Transverse colon (tissue), 4 donors: Measurements from ENCODE around the gene F13A1. TPM values are rescaled to one million over a fixed set of nuclear protein-coding genes. Genes with fewer than 3 reads are reported as not detected.

Experiments used
- DNase-seq: peaks from one replicate; pipeline ENCODE4 v3.0.0-alpha.2; 2019
- H3K27ac ChIP-seq, 4 donors: fragments of 200-600 bp; sonication (generic); 2 replicates each; pipeline ENCODE4 v1.5.1; 2016 to 2018; ENCODE audit warnings: inconsistent platforms in 4 of 4
- H3K27me3 ChIP-seq: fragments of 200-600 bp; sonication (generic); 2 replicates; pipeline ENCODE4 v1.5.1; 2017; ENCODE audit warnings: inconsistent platforms
- H3K36me3 ChIP-seq, 4 donors: fragments of 200-600 bp; sonication (generic); 2 replicates each; pipeline ENCODE4 v1.5.1; 2017 to 2019; ENCODE audit warnings: inconsistent platforms in 4 of 4
- H3K4me1 ChIP-seq, 4 donors: fragments of 200-600 bp; sonication (generic); 2 replicates each; pipeline ENCODE4 v1.5.1; 2017 to 2020; ENCODE audit warnings: inconsistent platforms in 4 of 4
- H3K4me3 ChIP-seq, 4 donors: fragments of 200-600 bp; sonication (generic); 1 replicate in 1 of 4; 2 replicates in 3 of 4; pipeline versions ENCODE4 v1.5.1 to v1.6.1; 2017 to 2019; ENCODE audit warnings: inconsistent platforms in 4 of 4
- H3K9me3 ChIP-seq, 2 donors: fragments of 200-600 bp; sonication (generic); 2 replicates each; pipeline ENCODE4 v1.5.1; 2017 to 2019; ENCODE audit warnings: inconsistent platforms in 2 of 2
- EP300 ChIP-seq: sonication (generic); formaldehyde crosslinking; IDR thresholded peaks from one replicate; pipeline ENCODE4 v1.6.1; 2017; ENCODE audit warnings: antibody characterized with exemption, low read depth
- POLR2A ChIP-seq: fragments of 450-650 bp; IDR thresholded peaks from one replicate; pipeline ENCODE4 v1.6.1; 2016; ENCODE audit warnings: antibody characterized with exemption, mild to moderate bottlenecking, moderate library complexity
- POLR2AphosphoS5 ChIP-seq, 3 donors: sonication (generic); formaldehyde crosslinking; IDR thresholded peaks; one replicate each; pipeline ENCODE4 v1.6.1; 2016; ENCODE audit warnings: antibody characterized with exemption in 3 of 3
- WGBS, 2 donors: methylation state at CpG; one replicate each; pipeline ENCODE4 v1.1.5; 2018; ENCODE audit warnings: low coverage in 1 of 2; 5-methylcytosine and 5-hydroxymethylcytosine counted together
- in situ Hi-C, 4 donors: fragments of 200-750 bp; cut with MboI; loops; one replicate each; pipeline versions ENCODE4 v1.15.0 to v1.15.1; 2017; ENCODE audit warnings: low sequenced_read_pairs in 3 of 4, low pct_ligation_motif_present in 1 of 4, low pct_unique_long_range_greater_than_20kb in 1 of 4
- intact Hi-C: fragments of 100-400 bp; cut with DNase I; formaldehyde crosslinking; loops from one replicate; pipeline ENCODE4 v1.15.1; 2023; ENCODE audit warnings: low total_unique reads
- total RNA-seq, 4 donors: library from RNA; depleted of rRNA; stranded (reverse); fragments of >200 nt; gene quantifications; one replicate each; pipeline ENCODE4 v1.1.0, GENCODE V29; 2016
- TF ChIP-seq, protein P1 (sequence below), 5 experiments: fragments of 200-600 bp in 3 of 5; fragments of 450-650 bp in 2 of 5; sonication (generic) in 3 of 5; IDR thresholded peaks; 1 replicate in 2 of 5; 2 replicates in 3 of 5; pipeline ENCODE4 v1.5.1; 2016 to 2017; ENCODE audit warnings: antibody characterized with exemption in 5 of 5, inconsistent platforms in 3 of 5, mild to moderate bottlenecking in 2 of 5, moderate library complexity in 1 of 5

Gene F13A1
- total RNA-seq, 4 donors from 2014 or later: 5.4 to 58.4 (median 27.0) TPM

DNA sequence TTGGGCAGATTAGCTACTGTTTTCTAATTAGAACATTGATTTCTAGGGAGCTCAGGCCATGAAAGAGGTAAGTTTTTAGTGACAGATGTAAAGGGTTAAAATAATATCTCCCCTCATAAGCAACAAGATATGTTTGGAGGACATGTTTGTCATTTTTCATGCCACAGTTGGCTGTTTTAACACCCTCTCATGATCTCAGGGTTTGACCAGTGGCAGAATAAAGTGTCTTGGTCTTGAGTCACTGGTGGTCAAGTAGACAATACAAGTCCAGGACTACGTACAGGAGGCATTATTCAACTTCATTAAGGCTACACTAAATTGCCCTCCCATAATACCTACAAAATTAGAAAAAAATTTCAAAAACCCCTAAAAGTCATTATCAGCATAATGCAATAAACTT is 92.6 kb downstream of the F13A1 start:
- no peak for TF ChIP-seq EP300
- in situ Hi-C loops: no loop called here
- intact Hi-C loops: no loop called here
- no peaks in the 10 kb centered on the region for H3K36me3 ChIP-seq
- DNase-seq: no peak
- H3K4me1 ChIP-seq: peaks cover 0 to 27% (median 9%) of the 10 kb centered on the region in 4 donors
- H3K27ac ChIP-seq: no peak overlapping the region
- WGBS, 2 donors: 0 to 89% methylated on average over 1 of the region's 1 CpG
- H3K27me3 ChIP-seq: no peaks in the 10 kb centered on the region
- no peaks in the 10 kb centered on the region for H3K9me3 ChIP-seq
- H3K4me3 ChIP-seq: no peak overlapping the region

- 0 to 20% methylated on average over 1 to 2 of the region's 2 CpGs for WGBS, 2 donors
- in situ Hi-C loops: no loop called here
- Histone ChIP-seq H3K4me1 (peaks cover 0 to 27% (median 9%) of the 10 kb centered on the region in 4 donors), H3K9me3 (no peaks in the 10 kb centered on the region), H3K27ac (peak overlapping the region; percentile 11 to 49 (median 36)), H3K4me3 (no peak overlapping the region), H3K36me3 (no peaks in the 10 kb centered on the region), H3K27me3 (no peaks in the 10 kb centered on the region)
- DNase-seq: peak; percentile 30
- intact Hi-C loops: no loop called here
- TF ChIP-seq POLR2A (no peak), POLR2AphosphoS5 (IDR thresholded peaks at IDR 0.05) (peak in 2 of 3 donors; percentile 13 to 21)
Observed at GRCh38 chr6:6225885-6226529, 94.5 kb downstream of the F13A1 start.

- no peak for DNase-seq
Observed at GRCh38 chr6:6224933-6225486, 95.5 kb downstream of the F13A1 start.

DNA sequence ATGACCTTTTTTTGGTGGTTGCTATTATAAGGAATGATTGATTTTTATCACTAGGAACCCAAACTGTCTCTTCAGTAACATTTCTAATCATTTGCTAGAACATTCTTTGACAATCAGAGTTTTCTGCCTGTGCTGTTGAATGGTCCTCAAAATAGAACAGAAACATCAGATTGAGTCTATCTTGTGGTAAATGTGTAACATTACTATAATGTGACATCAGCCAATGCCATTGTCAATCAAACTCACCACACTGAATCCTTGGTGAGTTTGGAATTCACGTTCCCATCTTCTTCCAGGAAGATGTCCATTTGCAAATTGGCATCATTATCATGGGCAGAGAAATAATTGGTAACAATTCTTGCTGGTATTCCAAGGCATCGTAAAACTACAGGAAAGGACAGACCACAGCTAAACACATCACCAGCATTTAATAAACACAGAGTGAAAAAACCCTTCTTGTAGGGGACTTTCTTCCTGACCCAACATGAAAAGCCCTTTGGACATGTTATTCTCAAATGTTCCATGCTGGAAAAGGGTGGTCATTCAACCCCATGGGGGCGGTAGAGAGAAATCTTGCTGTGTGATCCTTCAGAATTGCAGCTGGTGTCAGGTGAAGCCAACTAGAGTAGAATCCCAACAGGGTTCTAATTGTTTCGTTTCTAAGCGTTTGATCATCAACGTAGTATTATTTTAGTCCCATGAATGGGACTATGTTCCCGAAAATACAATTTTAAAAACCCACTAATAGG is 98.5 kb downstream of the F13A1 start:
- WGBS, 2 donors: 60 to 80% methylated on average over 1 to 7 of the region's 7 CpGs
- Histone ChIP-seq H3K36me3 (no peaks in the 10 kb centered on the region), H3K27me3 (no peaks in the 10 kb centered on the region), H3K4me3 (no peak overlapping the region), H3K9me3 (no peaks in the 10 kb centered on the region), H3K4me1 (peaks cover 0 to 10% (median 0%) of the 10 kb centered on the region in 4 donors), H3K27ac (no peak overlapping the region)
- no peak for TF ChIP-seq EP300
- TF ChIP-seq, protein P1, sequence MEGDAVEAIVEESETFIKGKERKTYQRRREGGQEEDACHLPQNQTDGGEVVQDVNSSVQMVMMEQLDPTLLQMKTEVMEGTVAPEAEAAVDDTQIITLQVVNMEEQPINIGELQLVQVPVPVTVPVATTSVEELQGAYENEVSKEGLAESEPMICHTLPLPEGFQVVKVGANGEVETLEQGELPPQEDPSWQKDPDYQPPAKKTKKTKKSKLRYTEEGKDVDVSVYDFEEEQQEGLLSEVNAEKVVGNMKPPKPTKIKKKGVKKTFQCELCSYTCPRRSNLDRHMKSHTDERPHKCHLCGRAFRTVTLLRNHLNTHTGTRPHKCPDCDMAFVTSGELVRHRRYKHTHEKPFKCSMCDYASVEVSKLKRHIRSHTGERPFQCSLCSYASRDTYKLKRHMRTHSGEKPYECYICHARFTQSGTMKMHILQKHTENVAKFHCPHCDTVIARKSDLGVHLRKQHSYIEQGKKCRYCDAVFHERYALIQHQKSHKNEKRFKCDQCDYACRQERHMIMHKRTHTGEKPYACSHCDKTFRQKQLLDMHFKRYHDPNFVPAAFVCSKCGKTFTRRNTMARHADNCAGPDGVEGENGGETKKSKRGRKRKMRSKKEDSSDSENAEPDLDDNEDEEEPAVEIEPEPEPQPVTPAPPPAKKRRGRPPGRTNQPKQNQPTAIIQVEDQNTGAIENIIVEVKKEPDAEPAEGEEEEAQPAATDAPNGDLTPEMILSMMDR (IDR thresholded peaks at IDR 0.05): peak in 3 of 5 experiments; percentile 25 to 29 (median 28)
- in situ Hi-C loops (no loop called here), intact Hi-C loops (no loop called here)
- DNase-seq: peak; percentile 21

More at GRCh38 chr6:6224933-6225486, 95.5 kb downstream of the F13A1 start:
- WGBS, 2 donors: 90 to 91% methylated on average over 6 of the region's 6 CpGs
- intact Hi-C loops: no loop called here
- H3K4me1 ChIP-seq: peaks cover 0 to 20% (median 6%) of the 10 kb centered on the region in 4 donors
- H3K27ac ChIP-seq: peak overlapping the region in 1 of 4 donors; percentile 24
- no peaks in the 10 kb centered on the region for H3K36me3 ChIP-seq
- H3K4me3 ChIP-seq: no peak overlapping the region
- in situ Hi-C loops: no loop called here
- no peaks in the 10 kb centered on the region for H3K27me3 ChIP-seq
- no peak for TF ChIP-seq POLR2AphosphoS5 (IDR thresholded peaks at IDR 0.05)
- TF ChIP-seq POLR2A: no peak
- no peak for TF ChIP-seq EP300
- TF ChIP-seq, protein P1 (IDR thresholded peaks at IDR 0.05): no peak
- H3K9me3 ChIP-seq: no peaks in the 10 kb centered on the region

- Histone ChIP-seq H3K9me3 (no peaks in the 10 kb centered on the region), H3K27me3 (no peaks in the 10 kb centered on the region), H3K4me1 (peaks cover 0 to 6% (median 0%) of the 10 kb centered on the region in 4 donors), H3K27ac (no peak overlapping the region), H3K4me3 (no peak overlapping the region), H3K36me3 (no peaks in the 10 kb centered on the region)
- WGBS, 2 donors: 77 to 83% methylated on average over 2 of the region's 2 CpGs
- intact Hi-C loops (no loop called here), in situ Hi-C loops (no loop called here)
- no peak for TF ChIP-seq POLR2AphosphoS5 (IDR thresholded peaks at IDR 0.05)
- TF ChIP-seq, protein P1 (IDR thresholded peaks at IDR 0.05): peak in 3 of 5 experiments; percentile 14 to 20 (median 18)
- no peak for TF ChIP-seq EP300
- no peak for TF ChIP-seq POLR2A
- DNase-seq: no peak
Observed at GRCh38 chr6:6220718-6221117, 99.7 kb downstream of the F13A1 start.
